Ishikawa (cell line): Measurements from ENCODE around the gene GADL1.

Experiments used
- CEBPB ChIP-seq: IDR thresholded peaks from 2 replicates; pipeline ENCODE4 v1.6.1; 2012
- CREB1 ChIP-seq: IDR thresholded peaks from 2 replicates; pipeline ENCODE4 v1.6.1; 2012; ENCODE audit warnings: low read depth
- EGR1 ChIP-seq: IDR thresholded peaks from 2 replicates; pipeline ENCODE4 v1.6.1; 2012
- EP300 ChIP-seq: IDR thresholded peaks from 2 replicates; pipeline ENCODE4 v1.6.1; 2012; ENCODE audit warnings: borderline replicate concordance
- FOXM1 ChIP-seq: IDR thresholded peaks from 2 replicates; pipeline ENCODE4 v1.6.1; 2012; ENCODE audit warnings: low read depth, borderline replicate concordance
- NFIC ChIP-seq: IDR thresholded peaks from 2 replicates; pipeline ENCODE4 v1.6.1; 2012
- RAD21 ChIP-seq: IDR thresholded peaks from 2 replicates; pipeline ENCODE4 v1.6.1; 2012; ENCODE audit warnings: low read depth
- TAF1 ChIP-seq: IDR thresholded peaks from 2 replicates; pipeline ENCODE4 v1.6.1; 2012; ENCODE audit warnings: low read depth, mild to moderate bottlenecking
- TCF12 ChIP-seq: IDR thresholded peaks from 2 replicates; pipeline ENCODE4 v1.6.1; 2012; ENCODE audit warnings: low read depth
- TEAD4 ChIP-seq: IDR thresholded peaks from 2 replicates; pipeline ENCODE4 v1.6.1; 2012
- YY1 ChIP-seq: IDR thresholded peaks from 2 replicates; pipeline ENCODE4 v1.6.1; 2012; ENCODE audit warnings: low read depth
- ZBTB7A ChIP-seq: IDR thresholded peaks from 2 replicates; pipeline ENCODE4 v1.6.1; 2012; ENCODE audit warnings: low read depth
- TF ChIP-seq, protein P1 (sequence below): IDR thresholded peaks from 2 replicates; pipeline ENCODE4 v1.6.1; 2012
- TF ChIP-seq, protein P2 (sequence below): IDR thresholded peaks from 2 replicates; pipeline ENCODE4 v1.6.1; 2012
- TF ChIP-seq, protein P3 (sequence below): IDR thresholded peaks from 2 replicates; pipeline ENCODE4 v1.6.1; 2012; ENCODE audit warnings: low read depth, mild to moderate bottlenecking

GADL1 gene

DNA sequence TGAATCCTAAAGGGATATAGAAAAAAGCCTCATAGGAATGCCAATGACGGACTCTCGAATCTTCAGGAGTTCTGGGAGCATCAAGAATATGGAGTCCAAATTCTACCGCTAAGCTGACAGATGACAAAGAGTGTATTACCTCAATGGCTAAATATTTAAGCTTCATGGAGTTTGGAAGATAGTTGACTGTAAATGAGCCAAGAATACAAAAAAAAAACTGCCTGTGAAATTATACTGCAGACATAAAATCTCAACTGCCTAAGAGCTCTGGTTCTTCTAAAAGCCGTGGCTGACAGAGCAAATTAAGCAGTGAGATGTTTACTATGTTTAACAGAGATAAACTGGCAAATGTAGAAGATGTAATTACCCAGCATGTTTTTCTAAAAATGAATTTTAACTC is 140.0 kb downstream of the GADL1 start:
- TF ChIP-seq, protein P1, sequence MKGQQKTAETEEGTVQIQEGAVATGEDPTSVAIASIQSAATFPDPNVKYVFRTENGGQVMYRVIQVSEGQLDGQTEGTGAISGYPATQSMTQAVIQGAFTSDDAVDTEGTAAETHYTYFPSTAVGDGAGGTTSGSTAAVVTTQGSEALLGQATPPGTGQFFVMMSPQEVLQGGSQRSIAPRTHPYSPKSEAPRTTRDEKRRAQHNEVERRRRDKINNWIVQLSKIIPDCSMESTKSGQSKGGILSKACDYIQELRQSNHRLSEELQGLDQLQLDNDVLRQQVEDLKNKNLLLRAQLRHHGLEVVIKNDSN: no peak
- TF ChIP-seq RAD21 (no peak), EP300 (no peak), FOXM1 (no peak), TCF12 (no peak)
- TF ChIP-seq, protein P2, sequence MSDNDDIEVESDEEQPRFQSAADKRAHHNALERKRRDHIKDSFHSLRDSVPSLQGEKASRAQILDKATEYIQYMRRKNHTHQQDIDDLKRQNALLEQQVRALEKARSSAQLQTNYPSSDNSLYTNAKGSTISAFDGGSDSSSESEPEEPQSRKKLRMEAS: no peak

DNA sequence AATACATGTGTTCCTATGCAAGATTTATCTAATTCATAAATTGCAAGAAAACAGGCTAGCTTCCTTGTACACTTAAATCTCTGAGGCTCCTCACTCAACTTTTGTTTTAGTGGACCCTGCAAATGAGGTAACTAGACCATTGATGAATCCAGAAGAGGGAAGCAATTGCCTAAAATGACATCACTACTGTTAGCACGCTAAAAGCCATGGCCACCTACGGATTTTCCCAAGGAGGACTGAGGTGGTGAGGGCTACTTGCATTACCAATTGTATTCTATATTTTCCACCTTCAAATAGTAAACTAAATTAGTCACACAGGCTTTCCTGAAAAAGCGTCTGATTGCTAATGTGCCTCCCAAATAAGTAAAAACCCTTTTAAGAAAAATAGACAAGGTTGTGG is 140.7 kb downstream of the GADL1 start:
- TF ChIP-seq YY1 (no peak), TEAD4 (no peak), EGR1 (no peak), NFIC (no peak), TAF1 (no peak), CREB1 (no peak), RAD21 (no peak), CEBPB (no peak), EP300 (no peak), ZBTB7A (no peak), FOXM1 (no peak), TCF12 (no peak)
- TF ChIP-seq, protein P3, sequence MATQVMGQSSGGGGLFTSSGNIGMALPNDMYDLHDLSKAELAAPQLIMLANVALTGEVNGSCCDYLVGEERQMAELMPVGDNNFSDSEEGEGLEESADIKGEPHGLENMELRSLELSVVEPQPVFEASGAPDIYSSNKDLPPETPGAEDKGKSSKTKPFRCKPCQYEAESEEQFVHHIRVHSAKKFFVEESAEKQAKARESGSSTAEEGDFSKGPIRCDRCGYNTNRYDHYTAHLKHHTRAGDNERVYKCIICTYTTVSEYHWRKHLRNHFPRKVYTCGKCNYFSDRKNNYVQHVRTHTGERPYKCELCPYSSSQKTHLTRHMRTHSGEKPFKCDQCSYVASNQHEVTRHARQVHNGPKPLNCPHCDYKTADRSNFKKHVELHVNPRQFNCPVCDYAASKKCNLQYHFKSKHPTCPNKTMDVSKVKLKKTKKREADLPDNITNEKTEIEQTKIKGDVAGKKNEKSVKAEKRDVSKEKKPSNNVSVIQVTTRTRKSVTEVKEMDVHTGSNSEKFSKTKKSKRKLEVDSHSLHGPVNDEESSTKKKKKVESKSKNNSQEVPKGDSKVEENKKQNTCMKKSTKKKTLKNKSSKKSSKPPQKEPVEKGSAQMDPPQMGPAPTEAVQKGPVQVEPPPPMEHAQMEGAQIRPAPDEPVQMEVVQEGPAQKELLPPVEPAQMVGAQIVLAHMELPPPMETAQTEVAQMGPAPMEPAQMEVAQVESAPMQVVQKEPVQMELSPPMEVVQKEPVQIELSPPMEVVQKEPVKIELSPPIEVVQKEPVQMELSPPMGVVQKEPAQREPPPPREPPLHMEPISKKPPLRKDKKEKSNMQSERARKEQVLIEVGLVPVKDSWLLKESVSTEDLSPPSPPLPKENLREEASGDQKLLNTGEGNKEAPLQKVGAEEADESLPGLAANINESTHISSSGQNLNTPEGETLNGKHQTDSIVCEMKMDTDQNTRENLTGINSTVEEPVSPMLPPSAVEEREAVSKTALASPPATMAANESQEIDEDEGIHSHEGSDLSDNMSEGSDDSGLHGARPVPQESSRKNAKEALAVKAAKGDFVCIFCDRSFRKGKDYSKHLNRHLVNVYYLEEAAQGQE: no peak
- TF ChIP-seq, protein P2: no peak
- TF ChIP-seq, protein P1: no peak

DNA sequence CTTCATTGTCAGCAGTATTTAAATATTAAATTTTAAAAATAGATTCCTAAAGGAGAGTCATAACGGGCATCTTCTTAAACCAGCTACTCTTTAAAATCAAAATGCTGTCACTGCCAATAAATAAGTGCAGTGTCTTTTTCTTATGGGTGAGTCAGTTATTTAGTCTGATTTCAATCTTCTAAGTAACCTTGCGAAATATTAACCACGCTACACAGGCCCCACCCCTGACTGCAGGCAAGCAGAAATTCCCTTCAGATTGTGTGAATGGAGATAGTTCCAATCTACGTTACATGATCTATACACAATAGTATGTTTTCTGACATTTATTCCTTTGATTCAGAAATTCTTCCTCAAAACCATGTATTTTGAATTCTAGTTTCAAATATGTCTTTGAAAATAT is 141.5 kb downstream of the GADL1 start:
- TF ChIP-seq YY1: no peak
- peak; percentile 40; the same call in 1 of the 2 replicates for TF ChIP-seq CEBPB

DNA sequence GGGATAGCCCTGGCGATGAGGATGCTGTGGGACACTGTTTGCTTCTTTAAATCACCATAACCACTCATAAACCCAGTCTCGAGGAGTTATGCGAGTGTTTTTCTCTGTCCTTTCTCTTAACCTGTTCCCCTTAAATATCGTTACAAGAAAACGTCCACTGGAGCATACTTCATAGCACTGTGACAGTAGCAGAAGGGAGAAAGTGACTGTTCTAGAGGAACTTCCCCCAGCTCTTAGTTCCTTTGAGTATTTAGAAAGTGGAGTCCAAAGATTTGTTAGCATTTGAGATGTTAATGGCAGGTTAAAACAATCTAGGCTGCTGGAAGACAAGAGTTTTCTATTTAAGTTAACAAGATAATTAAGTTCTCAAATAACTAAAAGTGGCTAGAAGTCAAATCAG is 142.0 kb downstream of the GADL1 start:
- TF ChIP-seq EGR1: no peak
- TF ChIP-seq RAD21: no peak
- TF ChIP-seq CEBPB: no peak
- no peak for TF ChIP-seq TEAD4
- no peak for TF ChIP-seq EP300
- no peak for TF ChIP-seq FOXM1
- TF ChIP-seq YY1: no peak
- no peak for TF ChIP-seq NFIC
- no peak for TF ChIP-seq CREB1
- TF ChIP-seq, protein P3: no peak
- no peak for TF ChIP-seq TAF1
- no peak for TF ChIP-seq ZBTB7A
- TF ChIP-seq, protein P1: no peak
- TF ChIP-seq TCF12: no peak
- TF ChIP-seq, protein P2: no peak

DNA sequence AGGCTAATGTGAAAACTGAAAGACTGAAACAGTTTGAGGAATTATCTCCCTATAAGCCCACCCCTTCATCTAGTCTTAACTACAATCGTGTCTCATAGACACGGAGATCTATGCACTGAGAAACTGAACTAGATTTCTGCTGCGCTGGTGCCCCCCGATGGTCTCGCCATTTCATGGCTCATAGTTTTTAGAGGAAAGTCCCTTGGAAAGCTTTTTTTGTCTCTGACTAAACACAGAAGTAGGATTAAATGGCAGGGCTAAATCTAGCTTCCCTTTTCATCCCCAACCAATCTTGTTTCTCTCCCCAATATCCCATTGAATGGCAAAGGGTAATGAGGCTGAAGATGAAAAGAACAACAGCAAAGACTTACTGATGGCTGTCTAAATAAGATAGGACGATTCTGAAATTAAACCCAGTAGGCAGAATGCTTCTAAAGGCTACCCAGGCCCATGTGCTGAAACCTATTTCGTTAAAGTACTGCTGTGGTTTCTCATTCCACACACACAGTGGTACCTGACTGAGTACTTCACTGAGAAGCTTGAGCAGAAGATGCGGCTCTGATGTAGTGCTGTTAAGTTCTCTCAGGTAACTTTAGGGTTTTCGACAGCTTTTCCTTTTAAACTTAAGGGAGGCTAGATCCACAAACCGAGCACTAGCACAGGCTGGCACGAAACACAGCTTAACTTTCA is 142.7 kb downstream of the GADL1 start:
- TF ChIP-seq EGR1: no peak
- TF ChIP-seq CEBPB: no peak
- TF ChIP-seq TCF12: no peak
- TF ChIP-seq RAD21: peak; percentile 73
- TF ChIP-seq EP300: no peak
- no peak for TF ChIP-seq NFIC

DNA sequence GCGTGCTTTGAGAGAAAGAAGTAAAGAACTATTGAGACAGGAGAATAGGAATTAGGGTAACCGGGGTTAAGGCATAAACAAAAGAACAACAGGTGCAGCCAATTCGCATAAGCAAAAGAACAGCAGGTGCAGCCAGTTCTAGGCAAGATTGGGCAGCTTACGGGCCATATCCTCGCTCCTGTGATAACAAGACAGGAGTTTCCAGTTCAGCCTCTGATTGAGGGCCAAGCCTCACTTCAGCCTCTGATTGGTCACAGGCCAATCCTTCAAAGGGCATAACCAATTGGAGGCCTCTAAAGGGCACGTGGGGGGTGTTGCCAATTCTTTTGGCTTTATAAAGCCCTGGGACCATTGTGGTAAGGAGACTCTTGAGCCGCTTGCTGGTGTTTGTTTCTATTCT is 143.5 kb downstream of the GADL1 start:
- TF ChIP-seq CEBPB: no peak
- TF ChIP-seq, protein P3: no peak
- no peak for TF ChIP-seq FOXM1
- TF ChIP-seq RAD21: no peak
- no peak for TF ChIP-seq EP300
- TF ChIP-seq, protein P1: no peak
- TF ChIP-seq CREB1: no peak
- no peak for TF ChIP-seq TEAD4
- TF ChIP-seq EGR1: no peak
- no peak for TF ChIP-seq ZBTB7A
- TF ChIP-seq TCF12: no peak
- no peak for TF ChIP-seq NFIC
- TF ChIP-seq, protein P2: no peak
- no peak for TF ChIP-seq TAF1
